K562 (cell line): ENCODE measurements around the gene TMEM187. TPM values are rescaled to one million over a fixed set of nuclear protein-coding genes. Genes with fewer than 3 reads are reported as not detected.

ENCODE experiments used
- BDP1 ChIP-seq: IDR thresholded peaks from 3 replicates; pipeline ENCODE4 v1.6.1; 2011; ENCODE audit not compliant: insufficient read length, insufficient read depth
- CBFA2T2 ChIP-seq: fragments of 450-650 bp; conservative IDR thresholded peaks from 2 replicates; pipeline ENCODE4 v1.6.1; 2017; ENCODE audit warnings: mild to moderate bottlenecking
- GABPB2 ChIP-seq: fragments of 250-450 bp; sonication (Bioruptor Pico); conservative IDR thresholded peaks from 2 replicates; pipeline ENCODE4 v1.5.1; 2021; ENCODE audit warnings: mild to moderate bottlenecking
- GTF3C2 ChIP-seq: IDR thresholded peaks from 3 replicates; pipeline ENCODE4 v1.6.1; 2011; ENCODE audit warnings: borderline replicate concordance, mild to moderate bottlenecking, moderate library complexity; ENCODE audit not compliant: insufficient read length; ENCODE audit errors: extremely low read depth
- PHF20 ChIP-seq: fragments of 450-650 bp; IDR thresholded peaks from 2 replicates; pipeline ENCODE4 v1.6.1; 2018; ENCODE audit not compliant: partially characterized antibody
- POLR2AphosphoS5 ChIP-seq: IDR thresholded peaks from 2 replicates; pipeline ENCODE4 v1.6.1; 2011; ENCODE audit warnings: mild to moderate bottlenecking, low read depth, low read length, moderate library complexity; ENCODE audit not compliant: control insufficient read depth, insufficient read depth
- RAD51 ChIP-seq: fragments of 450-650 bp; IDR thresholded peaks from 2 replicates; pipeline ENCODE4 v1.7.1; 2016; ENCODE audit warnings: low read depth, mild to moderate bottlenecking, borderline replicate concordance
- RBM17 ChIP-seq: fragments of 200-400 bp; formaldehyde crosslinking; IDR thresholded peaks from 2 replicates; pipeline ENCODE4 v1.6.1; 2017; ENCODE audit warnings: low read depth, mild to moderate bottlenecking, low read length, borderline replicate concordance
- RNF2 ChIP-seq: sonication (generic); IDR thresholded peaks from 2 replicates; pipeline ENCODE4 v1.6.1; 2016
- SMAD2 ChIP-seq: fragments of 150-350 bp; IDR thresholded peaks from 2 replicates; pipeline ENCODE4 v1.6.1; 2014; ENCODE audit warnings: low read depth, mild to moderate bottlenecking, low read length
- ZBTB33 ChIP-seq: sonication (generic); formaldehyde crosslinking; IDR thresholded peaks from 2 replicates; pipeline ENCODE4 v1.8.1; 2023; ENCODE audit warnings: mild to moderate bottlenecking, missing genetic modification reagents
- ZMIZ1 ChIP-seq, 2 experiments: fragments of 150-350 bp in 1 of 2; IDR thresholded peaks; 2 replicates each; pipeline ENCODE4 v1.6.1; 2012 to 2016; ENCODE audit warnings: low read depth in 2 of 2, low read length in 2 of 2, mild to moderate bottlenecking in 1 of 2, moderate library complexity in 1 of 2
- polyA plus RNA-seq, 8 experiments: library from polyadenylated mRNA; depleted of rRNA in 4 of 8; stranded (reverse) in 5 of 8; unstranded in 3 of 8; fragments of >200 nt; fragmentation: Nextera tagmentation in 2 of 8; fragmentation: Illumina TruSeq in 1 of 8; extraction: Ambion mirVana in 2 of 8; extraction: Trizol in 1 of 8; gene quantifications; 2 replicates each; pipeline versions ENCODE4 v1.2.1 to v1.2.3, GENCODE V29; 2011 to 2014; ENCODE audit warnings: inconsistent platforms in 1 of 8, missing spikeins in 1 of 8
- total RNA-seq, 7 experiments: library from RNA; depleted of rRNA in 6 of 7; stranded (reverse); fragments of >200 nt in 6 of 7; fragmentation: Illumina TruSeq in 2 of 7; extraction: Trizol in 2 of 7; gene quantifications; 2 replicates each; pipeline versions ENCODE4 v1.2.1 to v1.2.3, GENCODE V29; 2011 to 2021; ENCODE audit warnings: low replicate concordance in 1 of 7
- TF ChIP-seq, protein P1 (sequence below): sonication (generic); IDR thresholded peaks from 2 replicates; pipeline ENCODE4 v1.6.1; 2016
- TF ChIP-seq, protein P2 (sequence below): fragments of 250-450 bp; sonication (Bioruptor Pico); IDR thresholded peaks from 2 replicates; pipeline ENCODE4 v1.8.0; 2022; ENCODE audit warnings: inconsistent platforms
- TF ChIP-seq, protein P3 (sequence below): fragments of 450-650 bp; formaldehyde crosslinking; IDR thresholded peaks from 2 replicates; pipeline ENCODE4 v1.4.0; 2022; ENCODE audit warnings: missing genetic modification characterization

TMEM187 gene
- total and polyA plus RNA-seq, 9 of the 15 experiments (the other 6 are each of a cell fraction or from before 2014, with no cell fraction given) = 0.13 to 6.4 (median 1.6) TPM

GRCh38 chrX:154002215-154002719 lies 29.7 kb downstream of the TMEM187 start (continued):
- TF ChIP-seq ZBTB33 (no peak), PHF20 (no peak), GTF3C2 (no peak), BDP1 (no peak), ZMIZ1 (IDR thresholded peaks at IDR 0.05; ENCODE audit: low read depth in 2 of 2, low read length in 2 of 2) (no peak), GABPB2 (no peak), CBFA2T2 (no peak), RBM17 (no peak), SMAD2 (no peak), RAD51 (no peak), POLR2AphosphoS5 (no peak), RNF2 (no peak)
- TF ChIP-seq, protein P1, sequence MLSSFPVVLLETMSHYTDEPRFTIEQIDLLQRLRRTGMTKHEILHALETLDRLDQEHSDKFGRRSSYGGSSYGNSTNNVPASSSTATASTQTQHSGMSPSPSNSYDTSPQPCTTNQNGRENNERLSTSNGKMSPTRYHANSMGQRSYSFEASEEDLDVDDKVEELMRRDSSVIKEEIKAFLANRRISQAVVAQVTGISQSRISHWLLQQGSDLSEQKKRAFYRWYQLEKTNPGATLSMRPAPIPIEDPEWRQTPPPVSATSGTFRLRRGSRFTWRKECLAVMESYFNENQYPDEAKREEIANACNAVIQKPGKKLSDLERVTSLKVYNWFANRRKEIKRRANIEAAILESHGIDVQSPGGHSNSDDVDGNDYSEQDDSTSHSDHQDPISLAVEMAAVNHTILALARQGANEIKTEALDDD = no peak
- TF ChIP-seq, protein P2, sequence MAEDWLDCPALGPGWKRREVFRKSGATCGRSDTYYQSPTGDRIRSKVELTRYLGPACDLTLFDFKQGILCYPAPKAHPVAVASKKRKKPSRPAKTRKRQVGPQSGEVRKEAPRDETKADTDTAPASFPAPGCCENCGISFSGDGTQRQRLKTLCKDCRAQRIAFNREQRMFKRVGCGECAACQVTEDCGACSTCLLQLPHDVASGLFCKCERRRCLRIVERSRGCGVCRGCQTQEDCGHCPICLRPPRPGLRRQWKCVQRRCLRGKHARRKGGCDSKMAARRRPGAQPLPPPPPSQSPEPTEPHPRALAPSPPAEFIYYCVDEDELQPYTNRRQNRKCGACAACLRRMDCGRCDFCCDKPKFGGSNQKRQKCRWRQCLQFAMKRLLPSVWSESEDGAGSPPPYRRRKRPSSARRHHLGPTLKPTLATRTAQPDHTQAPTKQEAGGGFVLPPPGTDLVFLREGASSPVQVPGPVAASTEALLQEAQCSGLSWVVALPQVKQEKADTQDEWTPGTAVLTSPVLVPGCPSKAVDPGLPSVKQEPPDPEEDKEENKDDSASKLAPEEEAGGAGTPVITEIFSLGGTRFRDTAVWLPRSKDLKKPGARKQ (CRISPR knock-in tag) = no peak
- TF ChIP-seq, protein P3, sequence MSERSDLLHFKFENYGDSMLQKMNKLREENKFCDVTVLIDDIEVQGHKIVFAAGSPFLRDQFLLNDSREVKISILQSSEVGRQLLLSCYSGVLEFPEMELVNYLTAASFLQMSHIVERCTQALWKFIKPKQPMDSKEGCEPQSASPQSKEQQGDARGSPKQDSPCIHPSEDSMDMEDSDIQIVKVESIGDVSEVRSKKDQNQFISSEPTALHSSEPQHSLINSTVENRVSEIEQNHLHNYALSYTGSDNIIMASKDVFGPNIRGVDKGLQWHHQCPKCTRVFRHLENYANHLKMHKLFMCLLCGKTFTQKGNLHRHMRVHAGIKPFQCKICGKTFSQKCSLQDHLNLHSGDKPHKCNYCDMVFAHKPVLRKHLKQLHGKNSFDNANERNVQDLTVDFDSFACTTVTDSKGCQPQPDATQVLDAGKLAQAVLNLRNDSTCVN (CRISPR knock-in tag) = peak; percentile 66; the same call in 1 of the 2 replicates
